Upper lobe of right lung (tissue), 1 donor: ENCODE results near the gene TMC6. TPM values are rescaled to one million over a fixed set of nuclear protein-coding genes. Genes with fewer than 3 reads are reported as not detected.
"Not testable (repeated sequence)": the region's sequence is repeated elsewhere in the genome, so short reads cannot be mapped to it uniquely, and the experiment has no call there.

Source experiments
- ATAC-seq: fragments of 200-7000 bp; cut with Tn5 transposase; one replicate; pipeline ENCODE4 v1.9.1; 2020; ENCODE audit warnings: mild to moderate bottlenecking, moderate library complexity
- DNase-seq: peaks from one replicate; pipeline ENCODE4 v3.0.0-alpha.2; 2020
- H3K27ac ChIP-seq: fragments of 200-600 bp; one replicate; pipeline ENCODE4 v1.8.0; 2022
- H3K27me3 ChIP-seq: fragments of 200-600 bp; one replicate; pipeline ENCODE4 v1.8.0; 2022; ENCODE audit warnings: mild to moderate bottlenecking
- H3K36me3 ChIP-seq: fragments of 200-600 bp; one replicate; pipeline ENCODE4 v1.8.0; 2022
- H3K4me1 ChIP-seq: fragments of 200-600 bp; one replicate; pipeline ENCODE4 v1.8.0; 2022
- H3K4me3 ChIP-seq: fragments of 200-600 bp; one replicate; pipeline ENCODE4 v1.8.0; 2022; ENCODE audit warnings: mild to moderate bottlenecking
- H3K9me3 ChIP-seq: fragments of 200-600 bp; one replicate; pipeline ENCODE4 v1.8.0; 2022
- CTCF ChIP-seq: fragments of 200-600 bp; IDR thresholded peaks from one replicate; pipeline ENCODE4 v1.8.0; 2022; ENCODE audit warnings: antibody characterized with exemption
- intact Hi-C: fragments of 100-400 bp; cut with DNase I; formaldehyde crosslinking; loops from one replicate; pipeline ENCODE4 v1.11.0; 2022
- total RNA-seq: library from RNA; stranded (reverse); fragmentation: NEBNext Ultra II Directional; extraction: Animal tissue kit (Norgen Biotek cat#: 25700); gene quantifications from one replicate; pipeline ENCODE4 v1.2.1, GENCODE V29; 2021
- donor health status: DM: no; HTN: yes; CAD: no; lungs with severe emphysema.

Gene TMC6
- total RNA-seq, 1 donor from 2014 or later = 176 TPM

GRCh38 chr17:78140169-78141051 lies 11.9 kb upstream of the TMC6 start:
- ATAC-seq = peak; percentile 91
- Histone ChIP-seq H3K27me3 (no peaks in the 10 kb centered on the region), H3K4me1 (peaks cover 48% of the 10 kb centered on the region), H3K4me3 (peak overlapping the region; percentile 8), H3K27ac (peak overlapping the region; percentile 47), H3K36me3 (no peaks in the 10 kb centered on the region), H3K9me3 (no peaks in the 10 kb centered on the region)
- peak; percentile 99 for DNase-seq
- intact Hi-C loops = no loop called here
- no peak for TF ChIP-seq CTCF

- H3K36me3 ChIP-seq, H3K9me3 ChIP-seq, intact Hi-C loops, H3K27me3 ChIP-seq, DNase-seq, H3K4me3 ChIP-seq, ATAC-seq: not testable (repeated sequence)
- H3K4me1 ChIP-seq = peaks cover 42% of the 10 kb centered on the region
- peak overlapping the region; percentile 24 for H3K27ac ChIP-seq
Observed at GRCh38 chr17:78139861-78140168, 11.3 kb upstream of the TMC6 start.

- no peak overlapping the region for H3K27ac ChIP-seq
- H3K27me3 ChIP-seq = no peaks in the 10 kb centered on the region
- H3K9me3 ChIP-seq = no peaks in the 10 kb centered on the region
- no peak for TF ChIP-seq CTCF
- peaks cover 38% of the 10 kb centered on the region for H3K4me1 ChIP-seq
- ATAC-seq = no peak
- no peak overlapping the region for H3K4me3 ChIP-seq
- no peaks in the 10 kb centered on the region for H3K36me3 ChIP-seq
- intact Hi-C loops = no loop called here
- DNase-seq = no peak
Observed at GRCh38 chr17:78138204-78139060, 9.9 kb upstream of the TMC6 start.

GRCh38 chr17:78137392-78138203 lies 9.0 kb upstream of the TMC6 start:
- no peak for ATAC-seq
- H3K4me3 ChIP-seq = no peak overlapping the region
- peaks cover 41% of the 10 kb centered on the region for H3K4me1 ChIP-seq
- no peak overlapping the region for H3K27ac ChIP-seq
- H3K27me3 ChIP-seq = no peaks in the 10 kb centered on the region
- no peak for DNase-seq
- intact Hi-C loops = no loop called here
- TF ChIP-seq CTCF = peak; percentile 49
- H3K36me3 ChIP-seq = no peaks in the 10 kb centered on the region
- H3K9me3 ChIP-seq = no peaks in the 10 kb centered on the region

GRCh38 chr17:78135858-78136500 lies 7.4 kb upstream of the TMC6 start:
- no peak for DNase-seq
- ATAC-seq = no peak
- Histone ChIP-seq H3K27ac (no peak overlapping the region), H3K36me3 (no peaks in the 10 kb centered on the region), H3K4me1 (peaks cover 41% of the 10 kb centered on the region), H3K27me3 (no peaks in the 10 kb centered on the region), H3K4me3 (no peak overlapping the region), H3K9me3 (no peaks in the 10 kb centered on the region)
- TF ChIP-seq CTCF = no peak
- intact Hi-C loops = no loop called here
